Stimulated activated CD4-positive, alpha-beta T cell treated with anti-CD3 and anti-CD28 coated beads, Interleukin-4, amount 100 ng/mL, for 24 hours (primary cell): ENCODE measurements around the gene FUT7.

Source experiments
- DNase-seq: peaks from one replicate; pipeline ENCODE4 v3.0.0-alpha.2; 2020

The FUT7 gene

GRCh38 chr9:136997830-136998234, 34.1 kb downstream of the FUT7 start:
- DNase-seq, result no peak

GRCh38 chr9:136997371-136997770, 34.5 kb downstream of the FUT7 start:
- DNase-seq, result no peak

- DNase-seq, result peak; percentile 33
Measured at GRCh38 chr9:136996361-136997292, 35.3 kb downstream of the FUT7 start, which contains the start of gene CLIC3. CLIC3 (minus strand) TSS chr9:136996568; CDS start chr9:136996543, 25 bp downstream.

GRCh38 chr9:136995772-136996311, 36.0 kb downstream of the FUT7 start:
- DNase-seq, result no peak

- no peak for DNase-seq
Measured at GRCh38 chr9:136995362-136995761, 36.5 kb downstream of the FUT7 start.

GRCh38 chr9:136994888-136995230, 37.0 kb downstream of the FUT7 start:
- no peak for DNase-seq

GRCh38 chr9:136994180-136994887, 37.6 kb downstream of the FUT7 start:
- DNase-seq, result no peak

GRCh38 chr9:136992819-136993369, 39.0 kb downstream of the FUT7 start:
- no peak for DNase-seq

- peak; percentile 95 for DNase-seq
Measured at GRCh38 chr9:136991993-136992818, 39.7 kb downstream of the FUT7 start, which contains the start of gene PAXX. PAXX (plus strand) TSS chr9:136992422; CDS start chr9:136992444, 22 bp downstream.

- no peak for DNase-seq
Measured at GRCh38 chr9:136990242-136990911, 41.5 kb downstream of the FUT7 start.

GRCh38 chr9:136988872-136989271, 43.0 kb downstream of the FUT7 start:
- DNase-seq, result no peak

GRCh38 chr9:136985853-136986252, 46.0 kb downstream of the FUT7 start:
- DNase-seq, result no peak

- no peak for DNase-seq
Measured at GRCh38 chr9:136985027-136985602, 46.8 kb downstream of the FUT7 start.

- no peak for DNase-seq
Measured at GRCh38 chr9:136984464-136985026, 47.3 kb downstream of the FUT7 start.

- DNase-seq, result no peak
Measured at GRCh38 chr9:136983656-136984314, 48.1 kb downstream of the FUT7 start.

- no peak for DNase-seq
Measured at GRCh38 chr9:136983167-136983566, 48.7 kb downstream of the FUT7 start.

GRCh38 chr9:136982232-136983051, 49.4 kb downstream of the FUT7 start, which contains the start of gene LCNL1:
LCNL1 (plus strand) TSS chr9:136982993; CDS start chr9:136983587, 594 bp downstream.
- DNase-seq, result no peak

- no peak for DNase-seq
Measured at GRCh38 chr9:136981588-136982231, 50.2 kb downstream of the FUT7 start.
